PC-9 (cell line): ENCODE results near the gene CIAO2A. TPM values are rescaled to one million over a fixed set of nuclear protein-coding genes. Genes with fewer than 3 reads are reported as not detected.

Source experiments
- BruUV-seq: library from RNA; stranded (reverse); fragments of 400-500 nt; replicated peaks from 2 replicates; lab custom pipeline; 2021; lab: Mats Ljungman, UMichigan
- CTCF ChIA-PET: fragments of 300-600 bp; sonication (Branson Sonifier 250); formaldehyde crosslinking; loops from one replicate; lab custom pipeline; 2022; ENCODE audit warnings: antibody characterized with exemption; lab: Charles Lee
- POLR2A ChIA-PET: fragments of 300-600 bp; sonication (Branson Sonifier 250); formaldehyde crosslinking; loops from one replicate; lab custom pipeline; 2022; ENCODE audit warnings: antibody characterized with exemption; ENCODE audit not compliant: unreplicated experiment; lab: Charles Lee
- DNase-seq, 2 experiments: peaks; one replicate each; pipeline versions ENCODE4 v3.0.0 to v3.0.0-alpha.2; 2015 to 2022; ENCODE audit warnings: mixed read lengths in 1 of 2
- H2AFZ ChIP-seq: fragments of 200-600 bp; sonication (generic); 2 replicates; pipeline ENCODE4 v1.8.1; 2017; ENCODE audit warnings: antibody characterized with exemption
- H3F3A ChIP-seq: fragments of 200-600 bp; sonication (generic); 2 replicates; pipeline ENCODE4 v1.8.1; 2017; ENCODE audit warnings: antibody characterized with exemption, mild to moderate bottlenecking, low read depth; ENCODE audit not compliant: insufficient read depth
- H3K27ac ChIP-seq: fragments of 200-600 bp; sonication (generic); 2 replicates; pipeline ENCODE4 v1.6.1; 2016; ENCODE audit warnings: mixed run types
- H3K27me3 ChIP-seq: fragments of 200-600 bp; sonication (generic); 2 replicates; pipeline ENCODE4 v1.6.1; 2016; ENCODE audit warnings: low read depth, mixed run types; ENCODE audit not compliant: insufficient read depth
- H3K36me3 ChIP-seq: fragments of 200-600 bp; sonication (generic); 2 replicates; pipeline ENCODE4 v1.6.1; 2016; ENCODE audit warnings: low read depth, mixed run types
- H3K4me1 ChIP-seq: fragments of 200-600 bp; sonication (generic); replicated peaks from 2 replicates; pipeline ENCODE4 v1.6.1; 2016; ENCODE audit warnings: mixed run types; ENCODE audit not compliant: insufficient read depth
- H3K4me2 ChIP-seq: fragments of 200-600 bp; sonication (generic); 2 replicates; pipeline ENCODE4 v1.6.1; 2017; ENCODE audit warnings: mixed run types
- H3K4me3 ChIP-seq: fragments of 200-600 bp; sonication (generic); 2 replicates; pipeline ENCODE4 v1.6.1; 2016; ENCODE audit warnings: mixed run types
- H3K79me2 ChIP-seq: fragments of 200-600 bp; sonication (generic); 2 replicates; pipeline ENCODE4 v1.6.1; 2017; ENCODE audit warnings: low read depth, mixed run types
- H3K9me2 ChIP-seq: fragments of 200-600 bp; sonication (generic); 2 replicates; pipeline ENCODE4 v1.8.1; 2017; ENCODE audit warnings: mild to moderate bottlenecking; ENCODE audit not compliant: insufficient read depth
- H3K9me3 ChIP-seq: fragments of 200-600 bp; sonication (generic); 2 replicates; pipeline ENCODE4 v1.8.1; 2016; ENCODE audit warnings: low read depth; ENCODE audit not compliant: insufficient read depth
- H4K20me1 ChIP-seq: fragments of 200-600 bp; sonication (generic); 2 replicates; pipeline ENCODE4 v1.8.1; 2017; ENCODE audit not compliant: insufficient read depth
- EZH2 ChIP-seq: fragments of 200-600 bp; sonication (generic); IDR thresholded peaks from 2 replicates; pipeline ENCODE4 v1.8.0; 2017; ENCODE audit warnings: antibody characterized with exemption, low read depth
- intact Hi-C: fragments of 100-400 bp; cut with micrococcal nuclease; formaldehyde crosslinking; loops from one replicate; pipeline ENCODE4 v1.10.0; 2022; ENCODE audit not compliant: unreplicated experiment
- total RNA-seq: library from RNA; stranded (reverse); gene quantifications from 2 replicates; pipeline ENCODE4 v1.2.3, GENCODE V29; 2021
- TF ChIP-seq, protein P1 (sequence below): fragments of 200-600 bp; sonication (generic); conservative IDR thresholded peaks from 2 replicates; pipeline ENCODE4 v1.6.1; 2017; ENCODE audit warnings: mixed run types, antibody characterized with exemption, mild to moderate bottlenecking, moderate library complexity

Gene CIAO2A
- total RNA-seq, 1 experiment from 2014 or later = 76.3 TPM

DNA sequence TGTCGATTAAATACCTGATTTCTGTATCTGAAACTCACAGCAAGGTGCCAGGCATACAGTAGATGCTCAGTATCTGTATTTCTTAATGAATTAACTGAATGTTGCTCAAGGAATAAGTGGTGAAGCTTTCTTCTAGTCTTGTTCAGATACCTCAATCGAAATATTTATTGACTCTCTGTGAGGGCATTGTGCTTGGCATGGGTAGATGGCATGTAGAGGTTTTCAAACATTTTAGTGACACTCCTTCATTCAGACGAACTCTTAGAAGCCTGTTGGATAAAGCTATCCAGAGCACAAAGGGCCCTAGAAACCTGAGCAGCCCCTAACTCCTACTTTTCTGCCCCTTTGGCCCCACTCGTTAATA is 1.8 kb upstream of the CIAO2A start:
- Histone ChIP-seq H3K9me3 (no peaks in the 10 kb centered on the region), H3K36me3 (no peaks in the 10 kb centered on the region), H4K20me1 (peaks cover 13% of the 10 kb centered on the region), H3K4me2 (peak overlapping the region; percentile 84), H2AFZ (peak overlapping the region; percentile 90), H3F3A (peaks cover 12% of the 10 kb centered on the region; the same call in 1 of the 2 replicates), H3K4me1 (peaks cover 26% of the 10 kb centered on the region), H3K27me3 (no peaks in the 10 kb centered on the region), H3K79me2 (peaks cover 78% of the 10 kb centered on the region), H3K27ac (no peak overlapping the region), H3K4me3 (peak overlapping the region; percentile 96; the same call in 1 of the 2 replicates), H3K9me2 (no peaks in the 10 kb centered on the region)
- POLR2A ChIA-PET = interaction anchor here (0.5 to 0.6 kb wide), 4 partner anchors 8 to 494 kb away, joined by 3 to 6 read pairs (median 4); no protein-coding TSS in a partner anchor
- DNase-seq = no peak
- TF ChIP-seq, protein P1, sequence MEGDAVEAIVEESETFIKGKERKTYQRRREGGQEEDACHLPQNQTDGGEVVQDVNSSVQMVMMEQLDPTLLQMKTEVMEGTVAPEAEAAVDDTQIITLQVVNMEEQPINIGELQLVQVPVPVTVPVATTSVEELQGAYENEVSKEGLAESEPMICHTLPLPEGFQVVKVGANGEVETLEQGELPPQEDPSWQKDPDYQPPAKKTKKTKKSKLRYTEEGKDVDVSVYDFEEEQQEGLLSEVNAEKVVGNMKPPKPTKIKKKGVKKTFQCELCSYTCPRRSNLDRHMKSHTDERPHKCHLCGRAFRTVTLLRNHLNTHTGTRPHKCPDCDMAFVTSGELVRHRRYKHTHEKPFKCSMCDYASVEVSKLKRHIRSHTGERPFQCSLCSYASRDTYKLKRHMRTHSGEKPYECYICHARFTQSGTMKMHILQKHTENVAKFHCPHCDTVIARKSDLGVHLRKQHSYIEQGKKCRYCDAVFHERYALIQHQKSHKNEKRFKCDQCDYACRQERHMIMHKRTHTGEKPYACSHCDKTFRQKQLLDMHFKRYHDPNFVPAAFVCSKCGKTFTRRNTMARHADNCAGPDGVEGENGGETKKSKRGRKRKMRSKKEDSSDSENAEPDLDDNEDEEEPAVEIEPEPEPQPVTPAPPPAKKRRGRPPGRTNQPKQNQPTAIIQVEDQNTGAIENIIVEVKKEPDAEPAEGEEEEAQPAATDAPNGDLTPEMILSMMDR = no peak
- no peak for TF ChIP-seq EZH2
- CTCF ChIA-PET = no interaction called here
- intact Hi-C loops = loop anchor here (5.0 kb wide), 1 partner anchor 57 kb away; the partner anchor contains the start of gene SNX22
- BruUV-seq = no TSS peak

DNA sequence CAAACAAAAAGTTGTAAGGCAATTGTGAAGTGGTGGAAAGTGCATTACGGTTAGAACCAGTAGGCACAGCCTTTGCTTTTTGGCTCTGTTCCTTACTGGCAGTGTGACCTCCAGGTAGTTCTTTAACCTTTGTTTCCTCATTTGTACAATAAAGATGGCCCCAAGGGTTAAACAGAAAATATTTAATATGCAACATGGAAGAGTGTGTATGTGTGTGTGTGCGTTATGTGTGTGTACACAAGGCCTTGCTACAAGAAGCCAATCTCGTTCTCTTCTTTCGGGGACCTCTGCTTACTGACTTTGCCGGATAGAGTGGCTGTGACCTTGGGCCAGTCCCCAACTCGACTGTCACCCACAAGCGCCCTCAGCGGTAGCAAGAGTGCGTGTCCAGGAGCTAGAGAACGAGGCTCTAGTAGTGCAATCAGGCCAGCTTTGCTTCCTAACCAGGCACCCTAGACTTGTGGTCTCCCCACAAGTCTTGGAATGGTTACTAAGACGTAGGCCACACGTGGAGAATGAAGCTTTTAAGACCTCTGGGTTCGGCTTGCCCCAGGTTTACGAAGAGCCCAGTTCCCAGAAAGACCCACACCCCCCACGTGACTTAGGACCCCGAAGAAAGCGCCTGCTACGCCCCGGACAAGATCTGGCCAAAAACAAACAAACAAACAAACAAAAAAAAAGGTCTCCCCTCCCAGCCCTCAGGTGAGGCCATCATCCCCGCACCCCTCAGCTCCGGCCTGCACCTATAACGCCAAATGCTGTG is 593 bp downstream of the CIAO2A start:
- Histone ChIP-seq H3K79me2 (peaks cover 62% of the 10 kb centered on the region), H4K20me1 (peaks cover 15% of the 10 kb centered on the region), H3K9me2 (no peaks in the 10 kb centered on the region), H3F3A (peaks cover 12% of the 10 kb centered on the region; the same call in 1 of the 2 replicates), H3K4me3 (peak overlapping the region; percentile 67), H3K9me3 (no peaks in the 10 kb centered on the region), H3K27me3 (no peaks in the 10 kb centered on the region), H2AFZ (peak overlapping the region; percentile 85; the same call in 1 of the 2 replicates), H3K4me2 (peak overlapping the region; percentile 84), H3K4me1 (peaks cover 26% of the 10 kb centered on the region), H3K27ac (no peak overlapping the region), H3K36me3 (no peaks in the 10 kb centered on the region)
- peak in 1 of 2 experiments; percentile 30 for DNase-seq
- TSS peak; percentile 70 for BruUV-seq
- intact Hi-C loops = loop anchor here (5.0 kb wide), 2 partner anchors 491 to 591 kb away; partner anchors contain the start of gene USP3
- no peak for TF ChIP-seq EZH2
- TF ChIP-seq, protein P1 = no peak; the same call in 1 of the 2 replicates
- ChIA-PET CTCF (interaction anchor here (1.0 to 1.5 kb wide), 4 partner anchors 60 to 483 kb away, joined by 3 to 4 read pairs (median 4); no protein-coding TSS in a partner anchor), POLR2A (interaction anchor here (0.6 to 0.7 kb wide), 5 partner anchors 44 to 488 kb away, joined by 3 to 24 read pairs (median 4); no protein-coding TSS in a partner anchor)

DNA sequence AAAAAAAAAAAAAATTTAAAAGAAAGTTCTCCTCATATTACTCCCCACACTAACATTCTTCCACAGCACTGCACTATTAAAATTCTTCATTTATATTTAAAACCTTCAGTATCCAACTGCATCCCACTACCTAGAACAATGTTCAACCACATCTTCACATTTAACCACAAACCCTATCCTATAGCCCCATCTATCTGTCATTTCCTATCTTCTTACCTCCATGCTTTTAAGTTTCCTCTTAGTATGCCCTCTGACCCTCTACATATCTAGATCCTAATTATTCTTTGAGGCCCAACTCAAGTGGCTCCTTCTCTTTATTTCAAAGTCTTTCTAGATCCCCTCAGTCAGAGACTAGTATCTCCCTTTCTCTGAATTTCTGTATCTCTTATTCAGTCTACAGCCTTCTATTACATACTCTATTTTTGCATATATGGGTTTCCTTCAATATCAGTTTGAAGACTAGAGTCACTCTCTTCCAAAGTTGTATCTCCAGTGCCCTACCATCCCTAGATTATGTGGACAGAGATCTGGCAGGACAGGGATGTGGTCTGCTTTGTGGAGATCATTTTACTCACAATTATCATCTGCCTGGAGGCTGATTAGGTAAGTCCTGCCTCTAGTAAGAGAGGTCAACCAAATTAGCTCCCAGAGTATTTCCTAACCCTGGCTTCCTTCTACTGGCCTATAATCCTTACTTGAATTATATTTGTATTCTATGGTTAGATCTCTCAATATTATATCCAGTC is 1.4 kb downstream of the CIAO2A start:
- peaks cover 54% of the 10 kb centered on the region for H3K79me2 ChIP-seq
- ChIA-PET CTCF (interaction anchor here (0.7 kb wide), 1 partner anchor 373 kb away, joined by 19 read pairs; no protein-coding TSS in a partner anchor), POLR2A (interaction anchor here (0.7 kb wide), 1 partner anchor 259 kb away, joined by 3 read pairs; no protein-coding TSS in a partner anchor)
- DNase-seq = no peak
- H2AFZ ChIP-seq = no peak overlapping the region
- TF ChIP-seq, protein P1 = no peak
- 0 out of 2 replicates have a peak, but pooled peaks cover 4% of the 10 kb centered on the region for H3K36me3 ChIP-seq
- peak overlapping the region; percentile 84 for H3K4me2 ChIP-seq
- BruUV-seq = no TSS peak
- H3K4me3 ChIP-seq = peak overlapping the region; percentile 67
- intact Hi-C loops = loop anchor here (5.0 kb wide), 2 partner anchors 490 to 590 kb away; partner anchors contain the start of gene USP3
- H3K27ac ChIP-seq = no peak overlapping the region
- no peaks in the 10 kb centered on the region for H3K9me3 ChIP-seq
- H4K20me1 ChIP-seq = peaks cover 9% of the 10 kb centered on the region
- peaks cover 12% of the 10 kb centered on the region; the same call in 1 of the 2 replicates for H3F3A ChIP-seq
- H3K9me2 ChIP-seq = no peaks in the 10 kb centered on the region
- H3K4me1 ChIP-seq = peaks cover 20% of the 10 kb centered on the region
- H3K27me3 ChIP-seq = no peaks in the 10 kb centered on the region
